GM12892 (cell line): Measurements from ENCODE around the gene PHLDA2. TPM values are rescaled to one million over a fixed set of nuclear protein-coding genes. Genes with fewer than 3 reads are reported as not detected.

Source experiments
- DNase-seq: peaks from one replicate; pipeline ENCODE4 v3.0.0; 2011; ENCODE audit not compliant: insufficient read length
- FAIRE-seq: peaks from 2 replicates; lab custom pipeline; 2011; peaks lifted over from hg19 to GRCh38; lab: Jason Lieb, UNC
- POLR2A ChIP-seq: IDR thresholded peaks from 2 replicates; pipeline ENCODE4 v1.6.1; 2011; ENCODE audit warnings: low read depth, low read length, control low read depth
- POLR2AphosphoS5 ChIP-seq: IDR thresholded peaks from 2 replicates; pipeline ENCODE4 v1.6.1; 2011; ENCODE audit warnings: low read depth, low read length, control low read depth
- TAF1 ChIP-seq: IDR thresholded peaks from 2 replicates; pipeline ENCODE4 v1.6.1; 2011; ENCODE audit warnings: low read depth, mild to moderate bottlenecking, control low read depth, low read length, borderline replicate concordance
- polyA plus RNA-seq: library from polyadenylated mRNA; unstranded; fragments of >200 nt; gene quantifications from one replicate; pipeline ENCODE4 v1.2.1, GENCODE V29; 2012; ENCODE audit warnings: missing spikeins, inconsistent platforms; ENCODE audit not compliant: missing spikeins

The PHLDA2 gene
- not detected for polyA plus RNA-seq

- FAIRE-seq (no peak), DNase-seq (no peak)
- TF ChIP-seq POLR2A (no peak), POLR2AphosphoS5 (no peak), TAF1 (no peak)
Measured at GRCh38 chr11:2928605-2929530, at the start of gene PHLDA2. Gene PHLDA2 (minus strand): TSS chr11:2929420. CDS start chr11:2929364, 56 bp downstream.

GRCh38 chr11:2977113-2977512 is 47.9 kb upstream of the PHLDA2 start:
- no peak for DNase-seq
- no peak for TF ChIP-seq TAF1
- no peak for TF ChIP-seq POLR2AphosphoS5
- TF ChIP-seq POLR2A, result no peak
- no peak for FAIRE-seq

- no peak for TF ChIP-seq TAF1
- TF ChIP-seq POLR2A, result 0 out of 2 replicates have a peak, but pooled peaks have one; percentile 6
- FAIRE-seq, result no peak
- DNase-seq, result no peak
Measured at GRCh38 chr11:2976294-2977063, 47.3 kb upstream of the PHLDA2 start.

- FAIRE-seq (peak; percentile 89), DNase-seq (no peak)
- TF ChIP-seq TAF1 (no peak), POLR2A (no peak), POLR2AphosphoS5 (no peak)
Measured at GRCh38 chr11:2975594-2975993, 46.4 kb upstream of the PHLDA2 start.

- TF ChIP-seq POLR2A (no peak), TAF1 (no peak), POLR2AphosphoS5 (no peak)
- DNase-seq, result no peak
- no peak for FAIRE-seq
Measured at GRCh38 chr11:2974272-2974671, 45.1 kb upstream of the PHLDA2 start.

GRCh38 chr11:2968341-2968900 is 39.2 kb upstream of the PHLDA2 start:
- TF ChIP-seq POLR2AphosphoS5 (no peak), TAF1 (no peak), POLR2A (no peak)
- no peak for DNase-seq
- no peak for FAIRE-seq

GRCh38 chr11:2964782-2965181 is 35.6 kb upstream of the PHLDA2 start:
- TF ChIP-seq POLR2AphosphoS5 (no peak), POLR2A (no peak), TAF1 (no peak)
- FAIRE-seq, result no peak
- DNase-seq, result no peak

- FAIRE-seq, result peak; percentile 9
Measured at GRCh38 chr11:2963761-2964160, 34.5 kb upstream of the PHLDA2 start.

GRCh38 chr11:2963112-2963754 is 34.0 kb upstream of the PHLDA2 start:
- FAIRE-seq (no peak), DNase-seq (no peak)
- TF ChIP-seq POLR2A, result no peak
- no peak for TF ChIP-seq TAF1
- TF ChIP-seq POLR2AphosphoS5, result no peak

More at GRCh38 chr11:2963761-2964160, 34.5 kb upstream of the PHLDA2 start:
- TF ChIP-seq POLR2A, result no peak
- no peak for TF ChIP-seq TAF1
- no peak for TF ChIP-seq POLR2AphosphoS5
- DNase-seq, result no peak

GRCh38 chr11:2961080-2961479 is 31.9 kb upstream of the PHLDA2 start:
- FAIRE-seq (peak; percentile 61), DNase-seq (no peak)
- TF ChIP-seq POLR2AphosphoS5 (0 out of 2 replicates have a peak, but pooled peaks have one; percentile 8), POLR2A (no peak)

- DNase-seq (no peak), FAIRE-seq (no peak)
- TF ChIP-seq POLR2AphosphoS5 (no peak), POLR2A (no peak; the same call in 1 of the 2 replicates), TAF1 (no peak)
Measured at GRCh38 chr11:2960139-2960538, 30.9 kb upstream of the PHLDA2 start.

GRCh38 chr11:2958251-2958650 is 29.0 kb upstream of the PHLDA2 start:
- no peak for FAIRE-seq
- no peak for DNase-seq
- TF ChIP-seq TAF1 (no peak), POLR2A (no peak), POLR2AphosphoS5 (no peak)

GRCh38 chr11:2955906-2956476 is 26.8 kb upstream of the PHLDA2 start:
- TF ChIP-seq POLR2AphosphoS5, result no peak

More at GRCh38 chr11:2955906-2956476, 26.8 kb upstream of the PHLDA2 start:
- DNase-seq (no peak), FAIRE-seq (no peak)
